ENCODE measurements around the gene VPS54. TPM values are rescaled to one million over a fixed set of nuclear protein-coding genes. Genes with fewer than 3 reads are reported as not detected.
"Not testable (repeated sequence)": the region's sequence is repeated elsewhere in the genome, so short reads cannot be mapped to it uniquely, and the experiment has no call there.

The VPS54 gene
- polyA plus RNA-seq, 1 donor: 22.7 TPM

GRCh38 chr2:63994329-63995070, 24.7 kb downstream of the VPS54 start:
- DNase-seq (ENCODE audit: low read depth): not testable (repeated sequence)

DNA sequence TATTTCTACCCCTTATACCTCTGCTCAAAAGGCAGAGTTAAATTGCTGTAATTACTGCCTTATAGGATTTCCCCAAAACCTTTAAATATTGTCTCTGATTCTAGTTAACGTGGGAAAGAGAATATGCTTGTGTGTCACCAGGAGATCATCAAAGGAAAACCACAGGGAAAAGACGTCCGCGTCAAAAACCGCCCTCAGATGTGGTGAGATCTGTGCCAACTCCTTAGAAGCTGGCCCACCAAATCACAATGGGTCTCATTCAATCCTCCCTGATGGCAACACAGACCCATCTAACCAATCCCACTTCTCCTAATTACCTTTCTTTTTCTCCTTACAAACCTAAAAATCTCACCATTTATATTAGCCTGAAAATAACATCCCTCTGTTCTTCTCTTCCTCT, 25.4 kb downstream of the VPS54 start:
- DNase-seq (ENCODE audit: low read depth): no peak

- DNase-seq (ENCODE audit: low read depth): not testable (repeated sequence)
Observed at GRCh38 chr2:63993130-63993584, 26.1 kb downstream of the VPS54 start.

DNA sequence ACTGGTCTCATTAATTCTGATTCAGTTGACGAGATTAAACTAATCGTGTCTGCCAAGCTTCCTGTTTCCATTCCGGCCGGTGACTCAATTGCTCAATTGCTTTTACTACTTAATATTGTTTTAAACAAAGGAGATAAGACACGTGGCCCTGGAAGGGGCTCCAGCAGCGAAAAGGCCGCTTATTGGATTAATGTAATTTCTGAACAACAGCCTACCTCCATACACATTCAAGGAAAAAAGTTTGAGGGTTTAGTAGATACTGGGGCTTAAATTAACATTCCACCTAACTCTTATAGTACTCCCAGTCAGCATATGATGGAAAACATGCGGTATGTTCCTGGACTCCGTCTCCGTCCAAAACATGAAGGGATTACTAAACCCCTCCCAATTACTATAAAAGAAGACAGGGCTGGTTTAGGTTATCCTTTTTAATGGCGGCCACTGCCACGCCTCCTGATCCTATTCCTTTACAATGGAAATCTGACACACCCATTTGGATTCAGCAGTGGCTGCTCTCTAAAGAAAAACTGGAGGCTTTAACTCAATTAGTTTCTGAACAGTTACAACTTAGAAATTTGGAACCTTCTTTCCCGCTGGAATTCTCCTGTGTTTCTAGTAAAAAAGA, 27.1 kb downstream of the VPS54 start:
- no peak for DNase-seq (ENCODE audit: low read depth)

DNA sequence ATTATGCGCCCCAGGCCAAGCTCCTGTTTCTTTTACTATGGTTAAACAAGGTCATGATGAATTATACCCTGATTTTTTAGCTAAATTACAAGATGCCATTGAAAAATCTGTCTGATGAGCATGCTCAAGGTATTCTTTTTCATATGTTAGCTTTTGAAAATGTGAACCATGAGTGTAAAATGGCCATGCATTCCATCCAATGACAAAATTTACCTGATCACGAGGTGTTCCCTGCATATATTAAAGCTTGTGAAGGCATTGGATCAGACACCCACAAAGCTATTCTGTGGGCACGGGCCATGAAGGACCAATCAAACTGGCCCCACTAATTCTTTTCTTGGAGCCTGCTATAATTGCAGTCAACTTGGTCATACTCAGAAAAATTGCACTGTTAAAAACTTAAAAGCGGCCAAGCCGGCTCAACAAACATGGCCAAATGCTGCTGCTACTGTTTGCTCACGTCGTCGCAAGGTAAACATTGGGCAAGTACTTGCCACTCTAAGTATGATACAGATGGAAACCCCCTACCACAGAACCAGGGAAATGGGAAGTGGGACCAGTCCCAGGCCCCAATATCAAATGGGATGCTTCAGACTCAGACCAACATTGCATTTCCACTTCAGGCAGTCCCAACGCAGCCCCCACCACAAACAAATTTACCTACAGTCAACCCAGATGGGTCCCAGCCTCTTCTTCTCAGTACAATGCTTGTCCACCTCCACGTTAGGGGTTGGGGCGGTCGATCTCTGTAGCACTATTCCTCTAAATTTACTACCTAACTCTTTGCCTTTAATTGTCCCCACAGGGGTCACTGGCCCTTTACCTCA, 27.8 kb downstream of the VPS54 start:
- DNase-seq (ENCODE audit: low read depth): not testable (repeated sequence)

GRCh38 chr2:63990072-63990471, 29.2 kb downstream of the VPS54 start:
- no peak for DNase-seq (ENCODE audit: low read depth)

GRCh38 chr2:63988842-63989436, 30.3 kb downstream of the VPS54 start:
- not testable (repeated sequence) for DNase-seq (ENCODE audit: low read depth)

- no peak for DNase-seq (ENCODE audit: low read depth)
Observed at GRCh38 chr2:63984606-63985359, 34.4 kb downstream of the VPS54 start.

DNA sequence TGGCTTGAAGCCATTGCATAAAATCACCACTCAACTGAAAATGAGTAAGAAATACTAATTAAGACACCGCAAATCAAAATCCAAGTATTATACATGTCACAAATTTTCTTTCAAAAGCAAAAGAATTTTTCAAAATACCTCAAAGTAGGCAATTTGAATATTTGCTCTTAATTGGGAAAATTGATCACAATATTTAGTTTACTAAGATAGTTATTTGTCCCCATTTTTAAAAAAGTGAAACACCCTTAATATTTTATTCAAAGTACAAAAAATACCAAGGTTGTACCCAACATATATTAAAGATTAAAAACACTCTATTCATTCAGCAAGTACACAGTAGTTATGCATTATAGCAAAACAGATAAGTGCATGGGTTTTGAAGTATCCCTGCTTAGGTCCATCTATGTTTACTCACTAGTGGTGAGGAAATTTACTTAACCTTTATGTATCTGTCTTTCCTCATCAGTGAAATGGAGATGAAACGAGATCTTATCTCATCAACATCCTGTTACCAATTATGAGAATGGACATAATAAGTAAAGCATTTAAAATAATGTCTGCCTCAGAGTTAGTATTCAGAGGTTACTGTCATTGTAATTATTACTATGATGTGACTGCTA, 35.1 kb downstream of the VPS54 start:
- no peak for DNase-seq (ENCODE audit: low read depth)

DNA sequence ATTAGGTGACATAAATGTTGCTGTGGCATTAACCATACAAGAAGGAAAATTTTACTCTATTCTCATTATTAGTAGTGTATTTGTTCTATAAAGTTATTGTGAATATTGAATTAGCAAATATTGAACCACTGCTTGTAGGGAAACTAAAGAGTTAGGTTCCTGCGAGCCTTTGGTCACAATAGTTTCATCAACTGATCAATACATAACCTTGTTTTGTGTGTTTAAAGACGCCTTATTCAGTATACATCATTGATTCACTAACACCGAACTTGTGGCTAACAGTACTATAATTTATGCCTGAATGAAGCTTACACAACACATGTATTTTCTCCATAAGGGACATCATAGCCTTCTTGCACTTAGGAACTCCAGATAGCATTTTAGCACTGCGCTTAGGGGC, 36.9 kb downstream of the VPS54 start:
- DNase-seq (ENCODE audit: low read depth): no peak

DNA sequence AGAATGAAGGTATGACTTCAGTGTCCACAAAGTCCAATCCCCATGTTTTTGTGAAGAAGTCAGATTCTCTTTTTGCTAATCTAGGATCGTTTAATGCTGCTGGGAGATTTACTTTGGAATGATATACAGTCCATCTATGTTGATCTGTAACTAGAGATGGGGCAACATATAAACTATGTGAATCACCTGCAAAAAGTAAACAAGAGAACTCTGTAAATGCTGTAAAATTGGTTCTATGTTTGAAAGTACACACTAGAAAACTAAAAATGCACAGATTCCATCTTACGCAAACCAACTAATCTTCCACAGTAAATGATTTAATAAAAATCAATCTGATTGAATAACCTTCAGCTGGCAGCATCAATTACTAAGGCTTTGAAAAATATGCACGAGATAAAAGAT, 37.5 kb downstream of the VPS54 start:
- DNase-seq (ENCODE audit: low read depth): no peak

DNA sequence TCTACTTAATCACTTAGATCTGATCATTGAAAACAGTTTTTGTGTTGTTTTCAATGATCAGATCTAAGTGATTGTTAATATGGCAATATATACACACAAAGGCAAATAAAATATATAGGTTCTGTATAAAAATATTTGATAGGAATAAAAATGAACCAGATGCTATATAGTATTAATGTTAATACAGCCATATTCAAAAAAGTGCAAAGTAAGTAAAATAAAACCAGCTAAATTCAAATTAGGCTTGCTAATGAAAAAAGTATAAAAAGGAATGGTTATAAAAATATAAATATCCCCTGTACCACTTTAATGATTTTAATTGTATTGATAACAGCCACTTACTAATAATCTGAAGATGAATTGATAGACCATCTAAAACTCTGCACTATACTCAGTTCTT, 38.4 kb downstream of the VPS54 start:
- DNase-seq (ENCODE audit: low read depth): no peak

- DNase-seq (ENCODE audit: low read depth): no peak
Observed at GRCh38 chr2:63977904-63978303, 41.3 kb downstream of the VPS54 start.

GRCh38 chr2:63976125-63976510, 43.1 kb downstream of the VPS54 start:
- DNase-seq (ENCODE audit: low read depth): no peak

DNA sequence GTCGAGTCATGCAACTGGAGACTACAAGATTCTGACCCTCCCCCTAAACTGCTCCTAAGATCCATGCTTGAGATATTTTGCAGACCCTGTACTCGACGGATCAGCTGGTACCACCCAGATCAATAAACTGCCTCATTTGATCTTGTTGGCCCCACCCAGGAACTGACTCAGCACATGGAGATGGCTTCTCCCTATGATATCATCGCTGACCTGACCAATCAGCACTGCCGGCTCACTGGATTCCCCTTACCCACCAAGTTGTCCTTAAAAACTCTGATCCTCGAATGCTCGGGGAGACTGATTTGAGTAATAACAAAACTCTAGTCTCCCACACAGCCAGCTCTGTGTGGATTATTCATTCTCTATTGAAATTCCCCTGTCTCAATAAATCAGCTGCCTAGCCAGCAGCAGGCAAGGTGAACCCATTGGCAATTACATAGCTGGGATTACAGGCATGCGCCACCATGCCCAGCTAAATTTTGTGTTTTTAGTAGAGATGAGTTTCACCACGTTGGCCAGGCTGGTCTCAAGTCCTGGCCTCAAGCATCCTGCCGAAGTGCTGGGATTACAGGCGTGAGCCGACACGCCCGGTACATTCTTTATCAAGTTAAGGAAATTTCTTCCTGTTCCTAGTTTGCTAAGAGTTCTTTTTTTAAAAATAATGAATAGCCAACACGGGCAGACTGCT, 43.6 kb downstream of the VPS54 start:
- DNase-seq (ENCODE audit: low read depth): no peak

DNA sequence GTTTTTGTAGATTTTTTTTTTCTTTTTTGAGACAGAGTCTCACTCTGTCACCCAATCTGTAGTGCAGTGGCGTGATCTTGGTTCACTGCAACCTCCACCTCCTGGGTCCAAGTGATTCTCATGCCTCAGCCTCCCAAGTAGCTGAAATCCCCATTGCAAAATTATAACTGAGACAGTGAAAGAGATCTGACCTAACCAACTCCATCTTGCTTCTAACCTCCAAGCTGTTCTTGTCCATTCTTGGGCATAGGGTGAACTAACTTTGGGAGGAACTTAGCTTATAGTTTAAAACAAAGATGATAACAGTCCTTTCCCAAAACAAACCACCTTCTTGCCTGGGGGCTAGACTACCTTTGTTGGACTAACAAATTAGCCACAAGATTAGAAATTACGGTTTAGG, 44.2 kb downstream of the VPS54 start:
- not testable (repeated sequence) for DNase-seq (ENCODE audit: low read depth)

GRCh38 chr2:63962186-63962585, 57.0 kb downstream of the VPS54 start:
- DNase-seq (ENCODE audit: low read depth): no peak

GRCh38 chr2:63950414-63950813, 68.8 kb downstream of the VPS54 start:
- DNase-seq (ENCODE audit: low read depth): no peak

- DNase-seq (ENCODE audit: low read depth): no peak
Observed at GRCh38 chr2:63942788-63943187, 76.4 kb downstream of the VPS54 start.

GRCh38 chr2:63932104-63932503, 87.1 kb downstream of the VPS54 start:
- DNase-seq (ENCODE audit: low read depth): not testable (repeated sequence)
